GM12874 (cell line): ENCODE measurements around the gene WDR82.

ENCODE experiments used
- TF ChIP-seq, protein P1 (sequence below): IDR thresholded peaks from 2 replicates; pipeline ENCODE4 v1.5.1; 2011; ENCODE audit warnings: low read depth, mild to moderate bottlenecking, control low read depth, low read length, moderate library complexity; ENCODE audit not compliant: insufficient read depth

The WDR82 gene

DNA sequence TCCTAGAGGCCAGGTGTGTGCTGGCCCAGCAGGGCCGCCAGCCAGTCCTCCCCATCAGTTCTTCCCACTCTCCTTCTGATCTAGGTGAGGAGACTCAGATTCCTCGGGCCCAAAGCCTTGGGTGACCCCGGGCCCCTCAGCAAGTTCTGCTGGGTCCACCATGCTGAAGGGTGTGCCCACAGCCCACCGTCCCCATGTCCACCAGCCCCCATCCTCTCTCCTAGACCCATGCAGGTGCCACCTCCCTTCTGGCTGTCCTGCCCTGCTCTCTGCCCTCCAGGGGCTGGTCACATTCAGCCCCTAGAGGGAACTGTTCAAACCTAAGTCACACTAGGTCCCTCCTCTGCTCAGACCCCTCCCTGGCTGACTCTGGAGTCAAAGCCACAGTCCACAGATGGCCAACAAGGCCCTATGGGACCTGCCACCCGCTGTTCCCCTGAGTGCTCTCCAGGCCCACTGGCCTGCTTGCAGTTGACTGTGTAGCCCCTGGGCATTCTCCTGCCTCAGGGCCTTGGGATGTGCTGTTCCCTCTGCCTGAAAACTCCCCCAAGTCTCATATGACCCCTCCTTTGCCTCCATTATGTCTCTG lies 52.1 kb downstream of the WDR82 start:
- TF ChIP-seq, protein P1, sequence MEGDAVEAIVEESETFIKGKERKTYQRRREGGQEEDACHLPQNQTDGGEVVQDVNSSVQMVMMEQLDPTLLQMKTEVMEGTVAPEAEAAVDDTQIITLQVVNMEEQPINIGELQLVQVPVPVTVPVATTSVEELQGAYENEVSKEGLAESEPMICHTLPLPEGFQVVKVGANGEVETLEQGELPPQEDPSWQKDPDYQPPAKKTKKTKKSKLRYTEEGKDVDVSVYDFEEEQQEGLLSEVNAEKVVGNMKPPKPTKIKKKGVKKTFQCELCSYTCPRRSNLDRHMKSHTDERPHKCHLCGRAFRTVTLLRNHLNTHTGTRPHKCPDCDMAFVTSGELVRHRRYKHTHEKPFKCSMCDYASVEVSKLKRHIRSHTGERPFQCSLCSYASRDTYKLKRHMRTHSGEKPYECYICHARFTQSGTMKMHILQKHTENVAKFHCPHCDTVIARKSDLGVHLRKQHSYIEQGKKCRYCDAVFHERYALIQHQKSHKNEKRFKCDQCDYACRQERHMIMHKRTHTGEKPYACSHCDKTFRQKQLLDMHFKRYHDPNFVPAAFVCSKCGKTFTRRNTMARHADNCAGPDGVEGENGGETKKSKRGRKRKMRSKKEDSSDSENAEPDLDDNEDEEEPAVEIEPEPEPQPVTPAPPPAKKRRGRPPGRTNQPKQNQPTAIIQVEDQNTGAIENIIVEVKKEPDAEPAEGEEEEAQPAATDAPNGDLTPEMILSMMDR, result no peak

DNA sequence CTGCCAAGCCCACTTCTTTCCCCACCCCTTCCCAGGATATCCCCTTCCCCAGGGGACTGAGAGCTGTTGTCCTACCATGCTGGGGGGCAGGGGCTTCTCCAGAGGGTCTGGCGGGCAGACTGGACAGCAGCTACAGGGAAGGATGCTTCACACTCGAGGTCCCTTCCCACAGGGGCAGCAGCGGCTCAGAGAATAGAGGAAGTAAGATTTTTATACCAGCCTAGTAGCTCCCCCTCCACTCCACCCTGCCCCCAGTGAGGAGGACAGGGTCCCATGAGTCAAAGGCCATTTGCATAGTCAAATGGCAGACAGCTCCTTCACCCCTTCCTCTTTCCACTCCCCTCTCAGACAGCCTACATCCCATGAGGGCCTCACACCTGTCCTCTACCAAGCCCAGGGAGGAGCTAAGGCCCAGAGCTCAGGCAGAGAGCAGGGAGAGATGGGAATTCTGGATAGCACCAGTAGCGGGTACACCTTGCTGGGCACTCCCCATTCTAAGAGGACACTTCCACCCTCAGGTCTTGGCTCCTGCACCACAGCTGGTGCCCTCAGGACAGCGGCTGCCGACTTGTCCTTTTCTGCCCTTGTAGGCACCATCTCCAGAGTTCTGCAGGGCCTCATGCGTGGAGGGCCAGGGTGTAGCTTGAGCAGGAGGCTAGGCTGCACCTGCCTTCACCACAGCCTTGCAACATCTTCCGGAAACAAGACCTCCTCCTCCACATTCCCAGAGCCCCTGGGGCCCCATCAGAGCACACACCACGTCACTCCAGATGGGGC lies 52.8 kb downstream of the WDR82 start, which contains the start of gene TLR9:
TLR9 (minus strand) TSS at position 194 of the 777 bp plus-strand sequence; CDS start at position 78, 116 bp downstream.
- TF ChIP-seq, protein P1, result no peak

DNA sequence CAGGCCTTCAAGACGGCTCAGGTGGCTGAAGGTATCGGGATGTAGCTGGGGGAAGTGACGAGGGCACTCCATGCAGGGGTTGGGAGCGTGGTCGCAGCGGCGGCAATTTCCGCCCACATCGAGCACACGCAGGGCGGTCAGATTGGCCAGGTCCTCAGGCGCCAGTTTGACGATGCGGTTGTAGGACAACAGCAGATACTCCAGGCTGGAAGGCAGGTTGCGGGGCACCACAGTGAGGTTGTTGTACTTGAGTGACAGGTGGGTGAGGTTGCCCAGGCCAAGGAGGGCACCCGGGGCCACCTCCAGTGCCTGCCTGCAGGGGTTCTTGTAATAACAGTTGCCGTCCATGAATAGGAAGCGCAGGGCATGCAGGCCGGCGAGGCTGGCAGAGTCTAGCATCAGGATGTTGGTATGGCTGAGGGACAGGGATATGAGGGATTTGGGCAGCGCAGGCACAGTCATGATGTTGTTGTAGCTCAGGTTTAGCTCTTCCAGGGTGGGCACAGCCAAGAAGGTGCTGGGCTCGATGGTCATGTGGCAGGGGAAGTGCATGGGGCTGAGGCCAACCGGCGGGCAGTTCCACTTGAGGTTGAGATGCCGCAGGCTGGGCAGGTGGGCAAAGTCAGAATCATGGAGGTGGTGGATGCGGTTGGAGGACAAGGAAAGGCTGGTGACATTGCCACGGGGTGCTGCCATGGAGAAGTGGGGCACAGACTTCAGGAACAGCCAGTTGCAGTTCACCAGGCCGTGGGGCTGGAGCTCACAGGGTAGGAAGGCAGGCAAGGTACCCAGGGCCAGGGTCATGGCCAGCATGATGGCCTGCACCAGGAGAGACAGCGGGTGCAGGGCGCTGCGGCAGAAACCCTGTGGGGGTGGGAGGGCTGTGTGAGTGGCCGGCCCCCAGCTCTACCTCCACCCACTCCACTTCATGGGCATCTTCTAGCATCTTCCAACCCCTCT lies 54.7 kb downstream of the WDR82 start:
- TF ChIP-seq, protein P1, result no peak

DNA sequence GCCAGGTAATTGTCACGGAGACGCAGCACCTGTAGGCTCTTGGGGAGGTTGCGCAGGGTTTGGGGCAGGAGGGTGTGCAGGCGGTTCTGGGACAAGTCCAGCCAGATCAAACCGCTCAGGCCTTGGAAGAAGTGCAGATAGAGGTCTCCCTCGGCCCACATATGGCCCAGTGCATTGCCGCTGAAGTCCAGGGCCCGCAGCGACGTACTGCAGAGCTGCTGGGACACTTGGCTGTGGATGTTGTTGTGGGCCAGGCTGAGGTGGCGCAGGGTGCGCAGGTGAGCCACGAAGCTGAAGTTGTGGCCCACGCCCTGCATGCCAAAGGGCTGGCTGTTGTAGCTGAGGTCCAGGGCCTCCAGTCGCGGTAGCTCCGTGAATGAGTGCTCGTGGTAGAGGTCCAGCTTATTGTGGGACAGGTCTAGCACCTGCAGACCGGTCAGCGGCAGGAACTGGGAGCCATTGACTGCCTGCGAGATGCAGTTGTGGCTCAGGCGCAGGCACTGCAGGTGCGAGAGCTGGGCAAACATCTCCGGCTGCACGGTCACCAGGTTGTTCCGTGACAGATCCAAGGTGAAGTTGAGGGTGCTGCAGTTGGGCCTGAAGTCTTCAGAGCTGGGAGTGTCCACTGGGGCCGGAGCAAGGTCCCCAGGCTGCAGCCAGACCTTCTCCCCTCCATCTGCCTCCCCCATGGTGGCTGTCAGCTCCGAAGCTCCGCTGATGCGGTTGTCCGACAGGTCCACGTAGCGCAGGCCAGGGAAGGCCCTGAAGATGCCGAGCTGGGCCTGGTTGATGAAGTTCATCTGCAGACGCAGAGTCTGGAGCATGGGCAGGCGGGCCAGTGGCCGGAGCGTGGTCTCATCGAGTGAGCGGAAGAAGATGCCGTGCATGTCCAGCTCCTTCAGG lies 55.9 kb downstream of the WDR82 start:
- TF ChIP-seq, protein P1, result no peak

DNA sequence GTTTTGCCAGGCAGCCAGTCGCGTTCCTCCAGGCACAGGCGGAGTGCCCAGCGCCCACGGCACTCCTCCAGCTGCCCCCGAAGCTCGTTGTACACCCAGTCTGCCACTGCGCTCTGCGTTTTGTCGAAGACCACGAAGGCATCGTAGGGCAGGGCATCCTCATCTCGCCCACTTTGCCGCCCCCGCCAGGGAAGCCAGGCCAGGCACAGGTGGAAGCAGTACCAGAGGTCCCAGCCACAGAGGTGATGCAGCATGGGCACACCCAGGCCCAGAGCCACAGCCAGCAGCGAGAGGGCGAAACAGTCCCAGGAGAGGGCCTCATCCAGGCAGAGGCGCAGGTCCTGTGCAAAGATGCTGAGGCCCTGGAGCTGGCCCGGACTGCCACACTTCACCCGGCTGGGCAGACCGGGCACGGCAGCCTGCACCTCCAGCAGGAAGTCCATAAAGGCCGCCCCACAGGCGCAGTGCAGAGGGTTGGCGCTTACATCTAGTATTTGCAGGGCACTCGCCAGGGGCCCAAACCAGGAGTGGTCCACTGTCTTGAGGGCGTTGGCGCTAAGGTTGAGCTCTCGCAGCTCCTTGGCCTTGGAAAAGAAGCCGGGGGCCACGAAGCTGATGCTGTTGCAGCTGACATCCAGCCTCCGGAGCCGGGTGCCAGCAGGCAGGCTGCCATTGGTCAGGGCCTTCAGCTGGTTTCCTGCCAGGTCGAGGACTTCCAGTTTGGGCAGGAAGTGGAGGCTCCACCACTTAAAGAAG lies 56.7 kb downstream of the WDR82 start:
- TF ChIP-seq, protein P1, result no peak

DNA sequence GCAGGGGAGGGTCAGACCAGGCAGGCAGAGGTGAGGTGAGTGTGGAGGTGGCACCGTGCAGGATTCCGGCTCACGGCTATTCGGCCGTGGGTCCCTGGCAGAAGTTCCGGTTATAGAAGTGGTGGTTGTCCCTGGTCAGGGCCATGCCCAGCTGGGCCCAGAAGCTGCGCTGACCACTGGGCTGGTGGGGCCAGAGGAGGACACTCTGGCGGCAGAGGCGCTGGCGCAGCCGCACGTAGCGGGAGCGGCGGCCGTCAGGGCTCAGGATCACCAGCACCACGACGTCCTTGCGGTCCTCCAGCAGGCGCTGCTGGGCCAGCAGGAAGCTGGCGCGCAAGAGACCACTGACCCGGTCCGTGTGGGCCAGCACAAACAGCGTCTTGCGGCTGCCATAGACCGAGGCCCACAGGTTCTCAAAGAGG lies 57.3 kb downstream of the WDR82 start:
- TF ChIP-seq, protein P1, result no peak
